NCI-H1105 (cell line): Measurements from ENCODE around the gene HMGA1.
"Not testable (repeated sequence)": the region's sequence is repeated elsewhere in the genome, so short reads cannot be mapped to it uniquely, and the experiment has no call there.

Experiments
- DNase-seq: peaks from one replicate; lab custom pipeline; 2025; lab: John Stamatoyannopoulos, UW

HMGA1 gene

DNA sequence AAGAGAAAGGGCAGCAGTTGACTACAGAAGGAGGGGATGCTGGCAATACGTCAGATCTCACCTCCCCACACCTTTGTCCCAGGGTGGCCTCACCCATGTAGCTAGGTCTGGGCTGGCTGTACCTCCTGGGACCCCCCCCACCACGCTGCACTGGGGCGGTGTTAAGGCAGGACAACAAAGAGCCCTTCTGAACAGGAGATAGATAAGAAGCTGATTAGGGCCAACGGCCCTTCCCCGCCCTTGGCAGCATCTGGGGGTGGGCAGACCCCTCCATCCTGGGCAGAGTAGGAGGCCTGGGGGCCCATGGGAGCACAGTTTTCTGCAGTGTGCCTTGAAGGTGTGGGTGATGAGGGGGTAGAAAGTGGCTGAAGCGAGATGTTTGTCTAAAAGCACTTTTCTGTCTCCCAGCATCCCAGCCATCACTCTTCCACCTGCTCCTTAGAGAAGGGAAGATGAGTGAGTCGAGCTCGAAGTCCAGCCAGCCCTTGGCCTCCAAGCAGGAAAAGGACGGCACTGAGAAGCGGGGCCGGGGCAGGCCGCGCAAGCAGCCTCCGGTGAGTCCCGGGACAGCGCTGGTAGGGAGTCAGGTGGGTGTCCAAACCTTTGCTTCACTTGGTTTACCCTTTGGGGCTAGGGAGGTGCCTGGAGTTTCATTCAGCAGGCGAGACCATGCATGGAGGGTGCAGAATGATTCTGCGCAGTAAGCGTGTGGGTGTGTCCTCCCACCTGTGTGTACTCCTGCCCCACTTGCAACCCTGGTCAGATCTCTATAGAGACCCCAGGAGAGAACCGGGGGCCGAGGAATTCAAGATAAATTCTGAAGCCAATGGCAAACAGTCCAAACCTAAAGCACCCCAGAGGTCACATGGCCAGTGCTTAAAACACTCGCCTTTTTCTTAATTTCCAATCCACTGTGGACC lies 3.9 kb downstream of the HMGA1 start:
- DNase-seq: no peak

GRCh38 chr6:34241351-34242215 lies 4.9 kb downstream of the HMGA1 start:
- DNase-seq: no peak

GRCh38 chr6:34242252-34243130 lies 5.8 kb downstream of the HMGA1 start:
- no peak for DNase-seq

DNA sequence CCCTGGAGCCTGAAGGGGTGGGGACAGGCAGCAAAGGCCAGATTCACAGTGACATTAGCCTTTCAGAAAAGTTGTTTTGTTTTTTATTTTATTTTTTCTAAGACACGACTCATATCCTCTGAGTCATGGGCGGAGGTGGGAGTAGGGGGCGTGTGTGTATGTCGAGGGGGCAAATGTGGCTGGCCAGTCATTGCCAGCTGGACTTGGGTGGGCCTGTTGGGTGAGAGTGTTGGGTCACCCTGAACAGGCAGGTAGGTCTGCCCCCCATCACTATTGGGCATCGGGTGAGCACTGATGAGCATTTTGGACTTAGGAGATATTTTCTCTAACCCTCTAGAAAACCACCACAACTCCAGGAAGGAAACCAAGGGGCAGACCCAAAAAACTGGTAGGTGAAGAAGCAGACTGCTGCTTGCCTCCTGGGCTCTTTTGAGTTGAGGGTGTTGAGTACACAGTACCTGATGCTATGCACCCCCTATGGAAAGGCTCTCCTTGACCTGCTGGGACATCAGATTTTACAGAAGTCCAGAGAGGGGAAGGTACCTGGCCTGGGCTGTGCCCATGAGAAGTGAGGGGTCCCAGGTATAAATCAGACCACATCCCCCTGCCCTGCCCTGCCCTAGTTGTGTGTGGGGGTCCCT lies 6.6 kb downstream of the HMGA1 start:
- DNase-seq: no peak

- no peak for DNase-seq
Observed at GRCh38 chr6:34243901-34244884, 7.5 kb downstream of the HMGA1 start.

- DNase-seq: not testable (repeated sequence)
Observed at GRCh38 chr6:34245032-34245760, 8.5 kb downstream of the HMGA1 start.

DNA sequence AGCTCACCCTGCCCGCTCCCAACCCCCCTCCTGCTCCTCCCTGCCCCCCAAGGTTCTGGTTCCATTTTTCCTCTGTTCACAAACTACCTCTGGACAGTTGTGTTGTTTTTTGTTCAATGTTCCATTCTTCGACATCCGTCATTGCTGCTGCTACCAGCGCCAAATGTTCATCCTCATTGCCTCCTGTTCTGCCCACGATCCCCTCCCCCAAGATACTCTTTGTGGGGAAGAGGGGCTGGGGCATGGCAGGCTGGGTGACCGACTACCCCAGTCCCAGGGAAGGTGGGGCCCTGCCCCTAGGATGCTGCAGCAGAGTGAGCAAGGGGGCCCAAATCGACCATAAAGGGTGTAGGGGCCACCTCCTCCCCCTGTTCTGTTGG lies 9.1 kb downstream of the HMGA1 start:
- DNase-seq: not testable (repeated sequence)

DNA sequence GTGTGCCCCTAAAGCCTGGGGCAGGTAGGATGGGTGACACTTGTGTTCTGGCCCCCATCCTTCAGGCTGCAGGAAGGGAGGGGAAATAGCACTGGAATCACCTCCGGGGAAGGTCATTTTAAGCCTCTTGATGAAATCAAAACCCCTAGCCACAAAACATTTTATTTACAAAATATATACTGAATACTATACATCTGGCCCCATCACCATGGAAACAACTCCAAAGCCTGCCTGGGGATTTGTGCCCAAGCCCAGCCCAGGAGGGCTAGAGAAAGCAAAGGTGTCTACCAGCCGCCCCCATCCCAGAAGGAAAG lies 9.5 kb downstream of the HMGA1 start:
- DNase-seq: no peak

DNA sequence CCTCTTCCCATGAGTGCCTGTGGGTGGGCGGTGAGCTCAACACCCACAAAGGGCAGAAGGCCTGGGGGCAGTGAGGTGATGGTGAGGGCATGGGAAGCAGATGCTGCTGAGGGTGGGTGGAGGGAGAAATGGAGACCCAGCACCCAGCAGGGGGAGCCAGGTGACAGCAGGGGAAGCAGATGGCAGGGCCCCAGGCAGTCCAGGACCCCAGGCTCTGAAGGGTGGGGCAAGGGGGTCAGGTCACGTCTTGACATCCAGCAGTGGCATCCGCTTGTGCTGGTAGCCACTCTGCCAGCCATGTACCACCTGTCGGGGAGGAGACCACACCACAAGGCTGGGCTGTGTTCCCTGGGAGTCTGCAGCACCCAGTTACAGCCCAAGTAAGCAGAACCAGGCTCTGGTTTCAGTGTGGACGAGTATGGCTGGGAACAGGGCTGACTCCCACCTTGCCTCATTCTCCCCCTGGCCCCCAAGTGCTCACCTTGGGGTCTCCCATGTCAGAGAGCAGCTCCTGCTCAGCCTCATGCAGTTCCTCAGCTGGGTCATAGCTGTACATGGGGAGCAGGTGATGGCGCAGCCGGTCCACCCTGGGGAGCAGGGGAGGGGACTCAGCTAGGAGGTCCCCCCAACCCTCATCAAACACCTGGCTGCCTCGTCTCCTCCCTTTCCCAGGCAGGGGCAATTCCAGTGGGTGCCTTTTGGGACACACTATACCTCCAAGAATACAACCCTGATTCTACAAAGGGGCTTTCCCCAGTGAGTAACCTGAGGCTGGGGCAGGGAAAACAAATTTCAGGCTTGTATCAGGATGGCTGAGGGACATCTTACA lies 10.1 kb downstream of the HMGA1 start:
- peak; percentile 13 for DNase-seq

- DNase-seq: no peak
Observed at GRCh38 chr6:34247481-34248197, 11.0 kb downstream of the HMGA1 start.

DNA sequence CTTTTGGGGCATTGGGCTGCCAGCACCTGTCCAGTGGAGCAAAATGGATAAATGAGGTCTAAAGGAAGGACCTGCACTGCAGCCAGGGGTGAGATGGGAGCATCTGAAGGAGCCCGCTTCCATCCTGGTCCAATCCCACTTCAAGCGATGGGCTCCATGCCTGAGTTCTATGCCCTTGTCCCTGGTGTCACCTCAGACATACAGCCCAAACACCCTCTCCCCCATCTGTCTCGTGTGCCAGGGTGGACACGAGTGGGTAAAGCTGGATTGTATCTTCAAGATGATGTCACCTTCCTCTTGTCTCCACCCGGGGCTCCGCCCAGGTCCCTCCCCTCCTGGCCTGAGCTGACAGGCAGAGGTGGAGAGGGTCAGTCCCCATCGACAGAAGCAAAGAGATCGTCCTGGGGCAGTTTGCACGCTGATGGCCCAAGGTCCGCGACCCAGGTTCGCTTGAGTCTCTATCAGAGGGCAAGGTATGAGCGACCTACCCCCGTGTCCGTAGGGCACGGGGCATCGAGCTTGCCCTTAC lies 11.6 kb downstream of the HMGA1 start:
- DNase-seq: no peak

DNA sequence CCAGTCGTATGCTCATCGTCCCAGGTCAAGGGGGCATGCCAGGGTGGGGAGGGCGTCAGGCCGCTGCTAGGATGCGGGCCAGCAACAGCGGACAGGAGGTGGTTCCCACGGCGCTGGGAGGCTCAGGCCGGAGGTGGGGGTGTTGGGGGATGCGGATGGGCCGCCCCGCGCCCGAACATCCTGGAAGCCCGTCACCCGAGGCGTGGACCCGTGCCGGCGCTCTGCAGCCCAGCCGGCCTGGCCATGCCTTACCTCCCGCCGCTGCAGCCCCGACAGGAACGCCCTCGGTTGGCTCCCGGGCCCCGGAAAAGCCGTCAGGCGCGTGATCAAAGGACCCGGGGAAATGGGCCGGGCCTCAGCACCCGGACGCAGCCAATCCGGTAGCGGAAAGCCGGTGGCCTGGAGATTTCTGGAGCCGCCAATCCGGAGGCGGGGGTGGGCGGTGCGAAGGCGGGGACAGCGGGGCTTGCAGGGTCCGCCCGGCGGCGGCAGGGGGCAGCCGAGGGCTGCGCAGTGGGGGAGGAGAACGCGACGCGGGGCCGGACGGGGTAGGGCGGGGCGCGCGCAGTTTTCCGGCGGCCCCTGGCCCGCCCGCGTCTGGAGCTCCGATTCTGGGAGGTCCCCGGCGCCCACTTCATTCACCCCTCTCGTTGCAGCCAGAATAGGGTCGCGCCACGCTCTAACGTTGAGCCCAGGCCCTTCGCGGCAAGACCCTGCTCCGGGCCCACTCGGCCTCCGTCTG lies 12.2 kb downstream of the HMGA1 start, which contains the start of gene SMIM29:
Gene SMIM29, minus strand, starts transcription at position 280 of the 742 bp plus-strand sequence. CDS start 1,215 bp downstream, outside the sequence.
- peak; percentile 93 for DNase-seq

DNA sequence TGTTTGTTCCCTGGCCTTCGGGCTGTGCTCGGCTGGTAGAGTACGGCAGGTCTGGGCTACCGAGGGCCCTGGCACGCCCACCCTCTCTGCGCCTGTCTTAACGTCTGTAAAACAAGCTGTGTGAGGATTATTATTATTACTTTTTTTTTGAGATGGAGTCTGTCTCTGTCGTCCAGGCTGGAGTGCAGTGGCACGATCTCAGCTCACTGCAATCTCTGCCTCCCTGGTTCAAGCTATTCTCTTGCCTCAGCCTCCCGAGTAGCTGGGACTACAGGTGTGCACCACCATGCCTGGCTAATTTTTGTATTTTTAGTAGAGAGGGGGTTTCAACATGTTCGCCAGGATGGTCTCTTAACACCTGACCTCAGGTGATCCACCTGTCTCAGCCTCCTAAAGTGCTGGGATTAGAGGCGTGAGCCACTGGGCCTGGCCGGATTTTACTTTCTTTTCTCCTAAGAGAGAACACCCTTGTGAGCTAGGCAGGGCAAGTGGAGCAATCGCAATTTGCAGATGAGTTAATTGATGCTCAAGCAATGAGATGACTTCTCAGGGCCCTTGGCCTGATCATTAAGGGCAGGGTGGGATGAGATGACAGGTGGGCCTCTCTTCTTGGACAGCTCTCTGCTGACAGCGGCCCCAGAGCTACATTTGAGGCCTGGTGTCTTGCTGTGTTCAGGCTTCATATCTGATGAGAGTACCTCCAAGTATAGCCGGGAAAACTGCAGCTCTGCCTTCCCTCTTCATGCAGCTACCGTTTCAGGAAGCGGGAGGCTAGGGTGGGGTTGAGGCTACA lies 13.0 kb downstream of the HMGA1 start:
- no peak for DNase-seq

DNA sequence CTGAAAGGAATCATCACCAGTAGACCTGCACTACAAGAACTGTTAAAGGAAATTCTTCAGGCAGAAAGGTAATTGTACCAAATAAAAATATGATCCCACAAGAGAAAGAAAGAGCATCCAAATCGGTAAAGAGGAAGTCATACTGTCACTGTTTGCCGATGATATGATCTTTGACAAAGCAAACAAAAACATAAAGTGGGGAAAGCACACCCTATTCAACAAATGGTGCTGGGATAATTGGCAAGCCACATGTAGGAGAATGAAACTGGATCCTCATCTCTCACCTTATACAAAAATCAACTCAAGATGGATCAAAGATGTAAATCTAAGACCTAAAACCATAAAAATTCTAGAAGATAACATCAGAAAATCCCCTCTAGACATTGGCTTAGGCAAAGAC lies 15.7 kb downstream of the HMGA1 start:
- DNase-seq: not testable (repeated sequence)

GRCh38 chr6:34259529-34260069 lies 22.9 kb downstream of the HMGA1 start:
- no peak for DNase-seq
